Ramos (cell line): Measurements from ENCODE around the gene RHBDL1.

Experiments used
- in situ Hi-C: fragments of 300-500 bp; cut with MboI; formaldehyde crosslinking; loops from one replicate; pipeline ENCODE4 v1.14.3; 2022; ENCODE audit warnings: low sequenced_read_pairs; ENCODE audit not compliant: unreplicated experiment

Gene RHBDL1

GRCh38 chr16:726438-727290 is 51.2 kb downstream of the RHBDL1 start, which contains the start of the genes CCDC78 and HAGHL:
Gene CCDC78 (minus strand): TSS chr16:726443. CDS start chr16:726367, 76 bp downstream.
Gene HAGHL (plus strand): TSS chr16:727106. CDS start chr16:727510, 404 bp downstream.
- in situ Hi-C loops = no loop called here

- in situ Hi-C loops = no loop called here
These were observed 52.0 kb downstream of the RHBDL1 start for GRCh38 chr16:727291-727977.
